Loucy (cell line): Measurements from ENCODE around the gene IKBIP.

Experiments used
- EZH2phosphoT487 ChIP-seq: fragments of 200-600 bp; IDR thresholded peaks from 2 replicates; pipeline ENCODE4 v1.6.1; 2018; ENCODE audit warnings: antibody characterized with exemption, mild to moderate bottlenecking, moderate library complexity, borderline replicate concordance
- TF ChIP-seq, protein P1 (sequence below): fragments of 200-600 bp; sonication (generic); conservative IDR thresholded peaks from 2 replicates; pipeline ENCODE4 v1.5.1; 2014; ENCODE audit warnings: mild to moderate bottlenecking, antibody characterized with exemption, low read length

DNA sequence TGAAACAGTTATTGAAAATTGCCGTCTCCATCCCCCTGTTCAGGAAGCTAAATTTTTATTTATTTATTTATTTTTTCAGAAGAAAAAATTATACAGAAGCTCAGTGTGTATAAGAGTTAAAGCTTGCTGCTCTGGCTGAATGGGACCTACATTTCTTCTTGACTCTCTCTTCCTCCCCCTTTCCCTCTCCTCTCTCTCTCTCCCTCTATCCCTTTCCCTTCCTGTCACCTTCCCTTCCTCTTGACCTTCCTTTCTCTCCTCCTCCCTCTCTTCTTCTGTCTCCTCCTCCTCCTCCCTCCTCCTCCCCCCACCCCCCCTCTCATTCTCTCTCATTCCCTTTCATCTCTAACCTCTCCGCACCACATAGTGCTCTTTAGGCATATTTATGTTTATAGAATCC lies 39.6 kb upstream of the IKBIP start:
- TF ChIP-seq, protein P1, sequence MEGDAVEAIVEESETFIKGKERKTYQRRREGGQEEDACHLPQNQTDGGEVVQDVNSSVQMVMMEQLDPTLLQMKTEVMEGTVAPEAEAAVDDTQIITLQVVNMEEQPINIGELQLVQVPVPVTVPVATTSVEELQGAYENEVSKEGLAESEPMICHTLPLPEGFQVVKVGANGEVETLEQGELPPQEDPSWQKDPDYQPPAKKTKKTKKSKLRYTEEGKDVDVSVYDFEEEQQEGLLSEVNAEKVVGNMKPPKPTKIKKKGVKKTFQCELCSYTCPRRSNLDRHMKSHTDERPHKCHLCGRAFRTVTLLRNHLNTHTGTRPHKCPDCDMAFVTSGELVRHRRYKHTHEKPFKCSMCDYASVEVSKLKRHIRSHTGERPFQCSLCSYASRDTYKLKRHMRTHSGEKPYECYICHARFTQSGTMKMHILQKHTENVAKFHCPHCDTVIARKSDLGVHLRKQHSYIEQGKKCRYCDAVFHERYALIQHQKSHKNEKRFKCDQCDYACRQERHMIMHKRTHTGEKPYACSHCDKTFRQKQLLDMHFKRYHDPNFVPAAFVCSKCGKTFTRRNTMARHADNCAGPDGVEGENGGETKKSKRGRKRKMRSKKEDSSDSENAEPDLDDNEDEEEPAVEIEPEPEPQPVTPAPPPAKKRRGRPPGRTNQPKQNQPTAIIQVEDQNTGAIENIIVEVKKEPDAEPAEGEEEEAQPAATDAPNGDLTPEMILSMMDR, result no peak
- no peak for TF ChIP-seq EZH2phosphoT487
